GM12878 (cell line): Measurements from ENCODE around the gene INPP5D.

Experiments used
- BHLHE40 ChIP-seq, 2 experiments: fragments of 450-650 bp in 1 of 2; IDR thresholded peaks; 2 replicates each; pipeline ENCODE4 v1.6.1; 2011 to 2017; ENCODE audit warnings: low read depth in 2 of 2, borderline replicate concordance in 1 of 2, improper control_type of control experiment in 1 of 2, low read length in 1 of 2, mild to moderate bottlenecking in 1 of 2
- EZH2 ChIP-seq: IDR thresholded peaks from 2 replicates; pipeline ENCODE4 v1.6.1; 2012; ENCODE audit warnings: low read depth, mild to moderate bottlenecking, control low read depth, inconsistent platforms, low read length, borderline replicate concordance; ENCODE audit not compliant: control insufficient read depth
- HCFC1 ChIP-seq: fragments of 150-350 bp; IDR thresholded peaks from 2 replicates; pipeline ENCODE4 v1.6.1; 2014; ENCODE audit warnings: low read length
- POLR2AphosphoS5 ChIP-seq: IDR thresholded peaks from 2 replicates; pipeline ENCODE4 v1.6.1; 2011; ENCODE audit warnings: mild to moderate bottlenecking, low read length, inconsistent platforms
- RFX5 ChIP-seq: IDR thresholded peaks from 2 replicates; pipeline ENCODE4 v1.6.1; 2011; ENCODE audit warnings: low read depth, low read length, improper control_type of control experiment
- STAT3 ChIP-seq: IDR thresholded peaks from 2 replicates; pipeline ENCODE4 v1.6.1; 2011; ENCODE audit warnings: low read depth, low read length, improper control_type of control experiment
- TAF1 ChIP-seq: IDR thresholded peaks from 2 replicates; pipeline ENCODE4 v1.6.1; 2011; ENCODE audit warnings: mild to moderate bottlenecking, low read depth, low read length, borderline replicate concordance
- TF ChIP-seq, protein P1 (sequence below), 3 experiments: IDR thresholded peaks in 2 of 3; conservative IDR thresholded peaks in 1 of 3; 2 replicates each; pipeline ENCODE4 v1.5.1; 2011; ENCODE audit warnings: low read depth in 3 of 3, low read length in 3 of 3, mild to moderate bottlenecking in 3 of 3, control low read depth in 2 of 3, moderate library complexity in 2 of 3, inconsistent platforms in 1 of 3, mixed read lengths in 1 of 3; ENCODE audit not compliant: control insufficient read depth in 2 of 3, insufficient read depth in 1 of 3; ENCODE audit errors: extremely low read depth in 1 of 3
- TF ChIP-seq, protein P2 (sequence below): IDR thresholded peaks from 2 replicates; pipeline ENCODE4 v1.6.1; 2011; ENCODE audit warnings: low read depth, low read length, improper control_type of control experiment, borderline replicate concordance

DNA sequence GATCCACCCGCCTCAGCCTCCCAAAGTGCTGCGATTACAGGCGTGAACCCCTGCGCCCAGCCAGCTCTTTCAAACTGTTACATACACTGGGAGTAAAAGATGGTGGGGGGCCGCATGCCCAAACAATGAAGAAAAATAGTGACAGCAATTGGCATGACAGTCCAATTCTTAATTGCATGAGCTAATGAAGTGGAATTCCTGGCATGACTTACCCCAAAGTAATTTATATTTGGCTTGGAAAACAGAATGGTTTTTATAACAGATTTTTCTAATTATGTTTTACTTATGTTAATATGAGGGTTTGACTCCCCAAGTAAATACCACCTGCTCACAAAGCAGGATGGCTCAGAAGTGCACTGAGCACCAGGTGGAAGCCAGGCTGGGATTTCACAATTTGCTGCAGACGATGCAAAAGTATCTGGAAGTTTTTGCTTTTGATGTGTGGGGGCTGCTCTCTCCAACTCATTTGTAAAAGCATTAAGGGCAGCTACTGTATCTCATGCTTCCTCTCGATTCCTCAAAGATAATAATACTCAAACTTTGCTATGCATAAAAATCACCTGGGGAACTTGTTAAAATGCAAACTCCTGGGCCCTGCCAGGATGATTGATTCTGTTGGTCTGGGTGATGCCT lies 167.3 kb downstream of the INPP5D start:
- TF ChIP-seq, protein P1, sequence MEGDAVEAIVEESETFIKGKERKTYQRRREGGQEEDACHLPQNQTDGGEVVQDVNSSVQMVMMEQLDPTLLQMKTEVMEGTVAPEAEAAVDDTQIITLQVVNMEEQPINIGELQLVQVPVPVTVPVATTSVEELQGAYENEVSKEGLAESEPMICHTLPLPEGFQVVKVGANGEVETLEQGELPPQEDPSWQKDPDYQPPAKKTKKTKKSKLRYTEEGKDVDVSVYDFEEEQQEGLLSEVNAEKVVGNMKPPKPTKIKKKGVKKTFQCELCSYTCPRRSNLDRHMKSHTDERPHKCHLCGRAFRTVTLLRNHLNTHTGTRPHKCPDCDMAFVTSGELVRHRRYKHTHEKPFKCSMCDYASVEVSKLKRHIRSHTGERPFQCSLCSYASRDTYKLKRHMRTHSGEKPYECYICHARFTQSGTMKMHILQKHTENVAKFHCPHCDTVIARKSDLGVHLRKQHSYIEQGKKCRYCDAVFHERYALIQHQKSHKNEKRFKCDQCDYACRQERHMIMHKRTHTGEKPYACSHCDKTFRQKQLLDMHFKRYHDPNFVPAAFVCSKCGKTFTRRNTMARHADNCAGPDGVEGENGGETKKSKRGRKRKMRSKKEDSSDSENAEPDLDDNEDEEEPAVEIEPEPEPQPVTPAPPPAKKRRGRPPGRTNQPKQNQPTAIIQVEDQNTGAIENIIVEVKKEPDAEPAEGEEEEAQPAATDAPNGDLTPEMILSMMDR (IDR thresholded peaks at IDR 0.05 in 2 of 3, conservative IDR thresholded peaks at IDR 0.05 in 1 of 3; ENCODE audit: control insufficient read depth in 2 of 3, extremely low read depth in 1 of 3, insufficient read depth in 1 of 3, low read depth in 3 of 3, low read length in 3 of 3) = no peak
- TF ChIP-seq POLR2AphosphoS5 (no peak), TAF1 (no peak), STAT3 (no peak), EZH2 (no peak), RFX5 (no peak), HCFC1 (no peak), BHLHE40 (IDR thresholded peaks at IDR 0.05; ENCODE audit: borderline replicate concordance in 1 of 2, low read depth in 2 of 2, low read length in 1 of 2) (no peak)
- TF ChIP-seq, protein P2, sequence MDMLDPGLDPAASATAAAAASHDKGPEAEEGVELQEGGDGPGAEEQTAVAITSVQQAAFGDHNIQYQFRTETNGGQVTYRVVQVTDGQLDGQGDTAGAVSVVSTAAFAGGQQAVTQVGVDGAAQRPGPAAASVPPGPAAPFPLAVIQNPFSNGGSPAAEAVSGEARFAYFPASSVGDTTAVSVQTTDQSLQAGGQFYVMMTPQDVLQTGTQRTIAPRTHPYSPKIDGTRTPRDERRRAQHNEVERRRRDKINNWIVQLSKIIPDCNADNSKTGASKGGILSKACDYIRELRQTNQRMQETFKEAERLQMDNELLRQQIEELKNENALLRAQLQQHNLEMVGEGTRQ = no peak
